HG02884 (cell line): ENCODE measurements around the gene CSTF1.
"Not testable (repeated sequence)": the region's sequence is repeated elsewhere in the genome, so short reads cannot be mapped to it uniquely, and the experiment has no call there.

Experiments used
- ATAC-seq: cut with Tn5 transposase; IDR thresholded peaks from one replicate; pipeline ENCODE4 v1.9.1; 2021; ENCODE audit warnings: mild to moderate bottlenecking, moderate library complexity; ENCODE audit not compliant: unreplicated experiment

CSTF1 gene

GRCh38 chr20:56403465-56403864, 11.0 kb downstream of the CSTF1 start:
- no peak for ATAC-seq

- not testable (repeated sequence) for ATAC-seq
These were observed 12.9 kb downstream of the CSTF1 start for GRCh38 chr20:56405356-56405755.

- no peak for ATAC-seq
These were observed 14.5 kb downstream of the CSTF1 start for GRCh38 chr20:56406910-56407309.

- ATAC-seq: no peak
These were observed 17.1 kb downstream of the CSTF1 start for GRCh38 chr20:56409521-56409920.

GRCh38 chr20:56409956-56410355, 17.5 kb downstream of the CSTF1 start:
- no peak for ATAC-seq

- ATAC-seq: not testable (repeated sequence)
These were observed 18.8 kb downstream of the CSTF1 start for GRCh38 chr20:56411287-56411686.

GRCh38 chr20:56411759-56412472, 19.5 kb downstream of the CSTF1 start, which contains the start of gene CASS4:
TSS of gene CASS4 (plus strand) at chr20:56412260. CDS start at chr20:56412459, 199 bp downstream.
- ATAC-seq: peak; percentile 64

GRCh38 chr20:56412473-56412790, 20.0 kb downstream of the CSTF1 start:
- ATAC-seq: no peak

GRCh38 chr20:56412949-56413348, 20.5 kb downstream of the CSTF1 start:
- no peak for ATAC-seq

GRCh38 chr20:56414842-56415765, 22.7 kb downstream of the CSTF1 start:
- ATAC-seq: no peak

- ATAC-seq: no peak
These were observed 25.0 kb downstream of the CSTF1 start for GRCh38 chr20:56417402-56417801.

GRCh38 chr20:56417911-56418310, 25.5 kb downstream of the CSTF1 start:
- ATAC-seq: no peak

GRCh38 chr20:56418385-56418861, 26.0 kb downstream of the CSTF1 start:
- no peak for ATAC-seq

GRCh38 chr20:56420028-56420427, 27.6 kb downstream of the CSTF1 start:
- no peak for ATAC-seq

- ATAC-seq: no peak
These were observed 28.7 kb downstream of the CSTF1 start for GRCh38 chr20:56420940-56421688.

- no peak for ATAC-seq
These were observed 29.8 kb downstream of the CSTF1 start for GRCh38 chr20:56422076-56422823.

- no peak for ATAC-seq
These were observed 30.4 kb downstream of the CSTF1 start for GRCh38 chr20:56422824-56423189.

GRCh38 chr20:56423211-56423610, 30.8 kb downstream of the CSTF1 start:
- ATAC-seq: no peak

- ATAC-seq: no peak
These were observed 31.4 kb downstream of the CSTF1 start for GRCh38 chr20:56423886-56424285.

- ATAC-seq: no peak
These were observed 32.5 kb downstream of the CSTF1 start for GRCh38 chr20:56424931-56425330.

GRCh38 chr20:56426026-56426425, 33.6 kb downstream of the CSTF1 start:
- ATAC-seq: no peak
